Naive thymus-derived CD4-positive, alpha-beta T cell (primary cell): Measurements from ENCODE around the gene ALDH3B1. TPM values are rescaled to one million over a fixed set of nuclear protein-coding genes. Genes with fewer than 3 reads are reported as not detected.
"Not testable (repeated sequence)": the region's sequence is repeated elsewhere in the genome, so short reads cannot be mapped to it uniquely, and the experiment has no call there.

Experiments
- ATAC-seq: fragments of 150-1000 bp; cut with Tn5 transposase; 2 replicates; pipeline ENCODE4 v1.10.0; 2021; ENCODE audit warnings: mild to moderate bottlenecking, moderate library complexity
- CTCF ChIA-PET: fragments of 350-600 bp; sonication (Branson Sonifier 250); formaldehyde crosslinking; loops from one replicate; lab custom pipeline; 2021; ENCODE audit warnings: antibody characterized with exemption; lab: Charles Lee
- POLR2A ChIA-PET: fragments of 350-600 bp; sonication (Branson Sonifier 250); formaldehyde crosslinking; loops from one replicate; lab custom pipeline; 2021; ENCODE audit warnings: antibody characterized with exemption, inconsistent platforms; lab: Charles Lee
- DNase-seq, 9 donors: peaks; one replicate each; pipeline versions ENCODE4 v3.0.0 to v3.0.0-alpha.2; 2020 to 2022; ENCODE audit warnings: mixed read lengths in 1 of 9
- H3K27ac ChIP-seq: one replicate; pipeline ENCODE4 v1.7.0; 2013; ENCODE audit warnings: mild to moderate bottlenecking, low read depth, low read length, moderate library complexity
- H3K27me3 ChIP-seq, 2 donors: one replicate each; pipeline ENCODE4 v1.7.0; 2013; ENCODE audit warnings: low read length in 2 of 2, mild to moderate bottlenecking in 2 of 2, moderate library complexity in 2 of 2; ENCODE audit not compliant: control insufficient read depth in 2 of 2, insufficient read depth in 2 of 2
- H3K36me3 ChIP-seq, 3 experiments: 1 replicate in 2 of 3; 2 replicates in 1 of 3; pipeline ENCODE4 v1.7.0; 2013; ENCODE audit warnings: low read length in 3 of 3, mild to moderate bottlenecking in 3 of 3, moderate library complexity in 1 of 3; ENCODE audit not compliant: insufficient read depth in 3 of 3, control insufficient read depth in 2 of 3
- H3K4me1 ChIP-seq, 2 donors: one replicate each; pipeline ENCODE4 v1.7.0; 2013; ENCODE audit warnings: low read length in 2 of 2, mild to moderate bottlenecking in 2 of 2, moderate library complexity in 1 of 2; ENCODE audit not compliant: control insufficient read depth in 2 of 2, insufficient read depth in 2 of 2
- H3K4me3 ChIP-seq: 2 replicates; pipeline ENCODE4 v1.7.0; 2013; ENCODE audit warnings: mild to moderate bottlenecking, low read length
- H3K9me3 ChIP-seq, 3 experiments: 1 replicate in 2 of 3; 2 replicates in 1 of 3; pipeline ENCODE4 v1.7.0; 2013; ENCODE audit warnings: low read length in 3 of 3; ENCODE audit not compliant: control insufficient read depth in 2 of 3
- H3K27ac Mint-ChIP-seq, 9 donors: one replicate each; pipeline ENCODE4 v1.8.0; 2020 to 2022; ENCODE audit warnings: mixed read lengths in 9 of 9, mild to moderate bottlenecking in 8 of 9, moderate library complexity in 5 of 9, inconsistent platforms in 2 of 9
- H3K27me3 Mint-ChIP-seq, 5 donors: one replicate each; pipeline ENCODE4 v1.8.0; 2021 to 2022; ENCODE audit warnings: mixed read lengths in 5 of 5, mild to moderate bottlenecking in 1 of 5
- H3K36me3 Mint-ChIP-seq, 5 donors: one replicate each; pipeline ENCODE4 v1.8.0; 2020 to 2022; ENCODE audit warnings: mixed read lengths in 5 of 5, mild to moderate bottlenecking in 3 of 5, inconsistent platforms in 1 of 5
- H3K4me1 Mint-ChIP-seq, 7 donors: one replicate each; pipeline ENCODE4 v1.8.0; 2020 to 2022; ENCODE audit warnings: mixed read lengths in 7 of 7, mild to moderate bottlenecking in 3 of 7, inconsistent platforms in 1 of 7
- H3K4me3 Mint-ChIP-seq, 10 donors: one replicate each; pipeline ENCODE4 v1.8.0; 2020 to 2022; ENCODE audit warnings: mild to moderate bottlenecking in 10 of 10, mixed read lengths in 10 of 10, moderate library complexity in 6 of 10, inconsistent platforms in 2 of 10
- H3K9me3 Mint-ChIP-seq, 11 donors: one replicate each; pipeline ENCODE4 v1.8.0; 2020 to 2022; ENCODE audit warnings: mixed read lengths in 11 of 11, mild to moderate bottlenecking in 4 of 11, inconsistent platforms in 1 of 11, moderate library complexity in 1 of 11
- intact Hi-C, 2 donors: fragments of 100-400 bp; cut with micrococcal nuclease; formaldehyde crosslinking; loops; one replicate each; pipeline ENCODE4 v1.15.1; 2023
- polyA plus RNA-seq, 2 donors: library from polyadenylated mRNA; unstranded; fragments of 300-500 nt; fragmentation: Illumina TruSeq; gene quantifications; one replicate each; pipeline ENCODE4 v1.2.3, GENCODE V29; 2021
- total RNA-seq, 6 experiments: library from RNA in 5 of 6; stranded (reverse) in 5 of 6; gene quantifications; 1 replicate in 5 of 6; 2 replicates in 1 of 6; pipeline ENCODE4 v1.2.3 and lab custom pipeline; 2021 to 2026

ALDH3B1 gene
- total RNA-seq (10 to 100 TPM in 1 of 5 experiments, 1 to 10 TPM in 1, under 1 TPM in 2, not detected in 1; 0.57 to 29.5 (median 1.9) TPM), polyA plus RNA-seq (under 1 TPM in 1 of 2 donors, not detected in 1; 0.05 TPM), total RNA-seq (lab: John Stamatoyannopoulos, UW) (0.40 reads per million)

GRCh38 chr11:68010090-68011041 is at the start of gene ALDH3B1:
ALDH3B1 (plus strand) TSS chr11:68010327; CDS start chr11:68015298, 4,971 bp downstream.
- intact Hi-C loops, result no loop called here
- Histone ChIP-seq H3K4me1 (no peaks in the 10 kb centered on the region), H3K9me3 (no peaks in the 10 kb centered on the region), H3K27me3 (no peaks in the 10 kb centered on the region), H3K36me3 (no peaks in the 10 kb centered on the region), H3K27ac (no peak within 1 kb of the TSS), H3K4me3 (no peak within 1 kb of the TSS)
- H3K9me3 Mint-ChIP-seq, result no peaks in the 10 kb centered on the region
- peak; percentile 77 for ATAC-seq
- DNase-seq, result peak in 1 of 9 donors; percentile 31
- H3K27me3 Mint-ChIP-seq, result peaks cover 0 to 11% (median 0%) of the 10 kb centered on the region in 5 donors
- peaks cover 4 to 14% (median 11%) of the 10 kb centered on the region in 7 donors for H3K4me1 Mint-ChIP-seq
- ChIA-PET POLR2A (no interaction called here), CTCF (no interaction called here)
- peak within 1 kb of the TSS in 2 of 9 donors; percentile 23 to 37 for H3K27ac Mint-ChIP-seq
- no peaks in the 10 kb centered on the region for H3K36me3 Mint-ChIP-seq
- peak within 1 kb of the TSS in 2 of 10 donors; percentile 17 to 21 for H3K4me3 Mint-ChIP-seq

GRCh38 chr11:67963217-67963616 is 46.9 kb upstream of the ALDH3B1 start:
- ATAC-seq, H3K27me3 ChIP-seq, H3K27ac ChIP-seq, H3K9me3 ChIP-seq, H3K4me3 Mint-ChIP-seq, intact Hi-C loops, H3K4me3 ChIP-seq, POLR2A ChIA-PET, H3K4me1 Mint-ChIP-seq, CTCF ChIA-PET, H3K4me1 ChIP-seq, H3K36me3 ChIP-seq, H3K27ac Mint-ChIP-seq, DNase-seq, H3K36me3 Mint-ChIP-seq: not testable (repeated sequence)
- Mint-ChIP-seq H3K9me3 (peaks cover 0 to 16% (median 5%) of the 10 kb centered on the region in 11 donors), H3K27me3 (peaks cover 6 to 35% (median 13%) of the 10 kb centered on the region in 5 donors)

GRCh38 chr11:67963879-67964278 is 46.2 kb upstream of the ALDH3B1 start:
- intact Hi-C loops, H3K36me3 ChIP-seq, H3K4me3 Mint-ChIP-seq, POLR2A ChIA-PET, H3K36me3 Mint-ChIP-seq, H3K27ac ChIP-seq, H3K9me3 ChIP-seq, DNase-seq, H3K27me3 ChIP-seq, CTCF ChIA-PET, H3K4me1 Mint-ChIP-seq, ATAC-seq, H3K4me1 ChIP-seq, H3K4me3 ChIP-seq, H3K27ac Mint-ChIP-seq: not testable (repeated sequence)
- Mint-ChIP-seq H3K27me3 (peaks cover 6 to 30% (median 10%) of the 10 kb centered on the region in 5 donors), H3K9me3 (peaks cover 0 to 16% (median 5%) of the 10 kb centered on the region in 11 donors)

- H3K4me1 Mint-ChIP-seq, result not testable (repeated sequence)
Measured at GRCh38 chr11:67964746-67965145, 45.4 kb upstream of the ALDH3B1 start.

GRCh38 chr11:67965830-67966348 is 44.2 kb upstream of the ALDH3B1 start:
- H3K36me3 ChIP-seq, H3K27ac ChIP-seq, POLR2A ChIA-PET, intact Hi-C loops, H3K36me3 Mint-ChIP-seq, ATAC-seq, H3K4me3 Mint-ChIP-seq, H3K27ac Mint-ChIP-seq, H3K4me1 ChIP-seq, DNase-seq, H3K4me1 Mint-ChIP-seq, H3K4me3 ChIP-seq, H3K9me3 ChIP-seq, H3K27me3 ChIP-seq, CTCF ChIA-PET: not testable (repeated sequence)
- peaks cover 0 to 16% (median 5%) of the 10 kb centered on the region in 11 donors for H3K9me3 Mint-ChIP-seq
- peaks cover 5 to 19% (median 7%) of the 10 kb centered on the region in 5 donors for H3K27me3 Mint-ChIP-seq

More at GRCh38 chr11:67964746-67965145, 45.4 kb upstream of the ALDH3B1 start:
- H3K4me3 ChIP-seq, H3K27me3 ChIP-seq, H3K4me1 ChIP-seq, CTCF ChIA-PET, H3K27ac Mint-ChIP-seq, intact Hi-C loops, ATAC-seq, DNase-seq, H3K9me3 ChIP-seq, POLR2A ChIA-PET, H3K36me3 ChIP-seq, H3K36me3 Mint-ChIP-seq, H3K4me3 Mint-ChIP-seq, H3K27ac ChIP-seq: not testable (repeated sequence)
- peaks cover 0 to 16% (median 5%) of the 10 kb centered on the region in 11 donors for H3K9me3 Mint-ChIP-seq
- H3K27me3 Mint-ChIP-seq, result peaks cover 6 to 26% (median 7%) of the 10 kb centered on the region in 5 donors

- DNase-seq, H3K36me3 ChIP-seq, H3K9me3 Mint-ChIP-seq, H3K27ac Mint-ChIP-seq, H3K4me1 Mint-ChIP-seq, H3K4me3 Mint-ChIP-seq, H3K4me3 ChIP-seq, CTCF ChIA-PET, intact Hi-C loops, H3K27ac ChIP-seq, H3K4me1 ChIP-seq, H3K27me3 ChIP-seq, ATAC-seq, H3K36me3 Mint-ChIP-seq, POLR2A ChIA-PET, H3K9me3 ChIP-seq: not testable (repeated sequence)
- peaks cover 4 to 19% (median 7%) of the 10 kb centered on the region in 5 donors for H3K27me3 Mint-ChIP-seq
Measured at GRCh38 chr11:67974746-67975145, 35.4 kb upstream of the ALDH3B1 start.
